ENCODE results near the gene ATXN1.
A peak's percentile ranks its signal among the peaks of the same experiment; 100 is the strongest.

Gene ATXN1

DNA sequence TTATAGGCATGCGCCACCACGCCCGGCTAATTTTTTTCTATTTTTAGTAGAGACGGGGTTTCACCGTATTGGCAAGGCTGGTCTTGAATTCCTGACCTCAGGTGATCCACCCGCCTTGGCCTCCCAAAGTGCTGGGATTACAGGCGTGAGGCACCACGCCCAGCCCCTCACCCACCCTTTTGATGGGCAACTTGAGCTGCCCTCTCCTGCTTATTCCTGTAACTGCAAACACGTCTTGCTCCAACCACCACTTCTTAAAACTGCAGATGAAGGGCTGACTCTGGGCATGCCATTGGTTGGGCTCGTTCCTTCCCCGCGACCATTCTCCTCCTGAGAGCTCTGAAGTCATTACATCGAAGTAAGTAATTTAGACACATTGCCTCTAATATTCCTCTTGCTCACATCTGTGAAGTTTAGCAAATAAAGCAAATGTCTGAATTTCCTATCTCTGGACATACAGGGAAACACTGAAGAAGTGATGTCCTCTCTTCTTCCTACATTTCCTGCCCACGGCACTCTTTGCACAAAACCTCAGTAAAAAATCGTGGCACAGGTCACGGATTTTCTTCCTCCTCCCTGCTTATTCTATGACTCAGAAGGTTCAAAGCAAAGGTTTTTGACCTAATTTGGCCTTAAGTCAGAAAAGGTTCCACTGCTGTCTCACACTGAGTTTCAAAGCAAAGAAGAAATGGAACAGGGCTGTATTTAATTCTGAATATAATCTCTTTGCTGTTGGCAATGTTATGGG, 405.4 kb downstream of the ATXN1 start:
- H2BK15ac ChIP-seq (replicated peaks; ENCODE audit: low read depth): no peak overlapping the region
- no peak overlapping the region for H2AK5ac ChIP-seq (ENCODE audit: low read length)
- H3K27ac ChIP-seq (ENCODE audit: low read depth, low read length): no peak overlapping the region
- no peak overlapping the region for H3K18ac ChIP-seq (ENCODE audit: low read length)
- H4K5ac ChIP-seq (ENCODE audit: low read length): no peak overlapping the region
- no peak overlapping the region for H3K4me2 ChIP-seq (ENCODE audit: low read length)
- peak; percentile 47 for DNase-seq
- H3K4me3 ChIP-seq (ENCODE audit: low read length): no peak overlapping the region
- no peak overlapping the region for H3K56ac ChIP-seq (ENCODE audit: low read length)
- H3K4ac ChIP-seq (ENCODE audit: low read depth, low read length): no peak overlapping the region
- no CpG with 5 or more reads among the region's 16 CpGs for WGBS (ENCODE audit: extremely low coverage, insufficient coverage, low lambda C conversion rate)
- H3K23ac ChIP-seq (ENCODE audit: low read length): no peak overlapping the region
- H3K9ac ChIP-seq (ENCODE audit: low read length): no peak overlapping the region
- H2BK120ac ChIP-seq (ENCODE audit: low read depth, low read length): no peak overlapping the region
- H3K36me3 ChIP-seq (ENCODE audit: control insufficient read depth, insufficient read depth, low read length): no peaks in the 10 kb centered on the region
- no peaks in the 10 kb centered on the region for H3K4me1 ChIP-seq (ENCODE audit: control insufficient read depth, low read depth, low read length)
- no peaks in the 10 kb centered on the region for H3K79me1 ChIP-seq (ENCODE audit: low read length)
- no peak overlapping the region for H4K8ac ChIP-seq (ENCODE audit: low read depth, low read length)
- no peak overlapping the region for H2BK5ac ChIP-seq (ENCODE audit: low read length)
- no peaks in the 10 kb centered on the region for H3K79me2 ChIP-seq (ENCODE audit: control insufficient read depth, insufficient read depth, low read length)
- H3K27me3 ChIP-seq (ENCODE audit: insufficient read depth, low read length, poor library complexity): no peaks in the 10 kb centered on the region

DNA sequence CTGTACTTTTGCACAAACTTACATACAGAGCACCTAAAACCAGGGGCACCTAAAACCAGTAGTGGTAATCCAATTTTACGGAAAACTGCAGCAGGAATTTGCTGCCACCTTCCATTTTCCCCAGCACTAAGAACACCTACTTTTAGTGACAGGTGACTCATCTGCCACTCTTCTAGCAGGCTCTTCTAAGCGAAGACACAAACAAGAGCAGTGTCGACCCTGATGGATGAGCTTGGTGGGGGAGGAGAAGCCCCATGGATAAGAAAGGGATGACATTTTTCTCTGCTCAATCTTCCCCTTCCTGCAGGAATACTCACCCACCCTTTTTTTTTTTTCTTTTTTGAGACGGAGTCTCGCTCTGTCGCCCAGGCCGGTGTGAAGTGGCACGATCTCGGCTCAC, 406.0 kb downstream of the ATXN1 start:
- Histone ChIP-seq H2BK5ac (ENCODE audit: low read length) (no peak overlapping the region), H2AK5ac (ENCODE audit: low read length) (no peak overlapping the region), H3K79me1 (ENCODE audit: low read length) (no peaks in the 10 kb centered on the region), H4K8ac (ENCODE audit: low read depth, low read length) (no peak overlapping the region), H3K79me2 (ENCODE audit: control insufficient read depth, insufficient read depth, low read length) (no peaks in the 10 kb centered on the region), H3K27me3 (ENCODE audit: insufficient read depth, low read length, poor library complexity) (no peaks in the 10 kb centered on the region), H3K4me3 (ENCODE audit: low read length) (no peak overlapping the region), H3K27ac (ENCODE audit: low read depth, low read length) (no peak overlapping the region), H3K4me2 (ENCODE audit: low read length) (no peak overlapping the region), H3K18ac (ENCODE audit: low read length) (no peak overlapping the region), H4K5ac (ENCODE audit: low read length) (no peak overlapping the region), H3K23ac (ENCODE audit: low read length) (no peak overlapping the region), H3K4me1 (ENCODE audit: control insufficient read depth, low read depth, low read length) (no peaks in the 10 kb centered on the region), H3K9ac (ENCODE audit: low read length) (no peak overlapping the region), H2BK15ac (replicated peaks; ENCODE audit: low read depth) (no peak overlapping the region), H2BK120ac (ENCODE audit: low read depth, low read length) (no peak overlapping the region), H3K4ac (ENCODE audit: low read depth, low read length) (no peak overlapping the region), H3K36me3 (ENCODE audit: control insufficient read depth, insufficient read depth, low read length) (no peaks in the 10 kb centered on the region), H3K56ac (ENCODE audit: low read length) (no peak overlapping the region)
- no CpG with 5 or more reads among the region's 9 CpGs for WGBS (ENCODE audit: extremely low coverage, insufficient coverage, low lambda C conversion rate)
- DNase-seq: peak; percentile 18

DNA sequence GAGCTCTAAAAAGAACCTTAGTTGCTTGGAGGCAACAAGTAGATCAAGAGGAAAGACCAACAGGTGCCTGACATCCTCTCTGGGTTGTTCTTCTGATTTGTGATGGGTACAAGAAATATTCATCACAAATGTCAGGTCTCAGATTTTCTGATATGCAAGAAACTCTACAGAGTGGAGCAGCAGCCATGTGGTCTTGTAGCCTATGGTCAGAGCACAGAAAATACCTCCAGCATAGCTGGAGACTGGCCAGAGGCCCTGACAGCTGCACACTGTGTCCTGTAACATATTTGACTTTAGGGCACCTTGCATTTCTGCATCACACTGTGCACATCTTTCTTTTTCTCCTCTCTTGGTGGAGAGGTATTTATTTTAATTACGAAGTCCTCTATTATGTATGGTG, 406.6 kb downstream of the ATXN1 start:
- Histone ChIP-seq H3K4me1 (ENCODE audit: control insufficient read depth, low read depth, low read length) (no peaks in the 10 kb centered on the region), H2BK5ac (ENCODE audit: low read length) (no peak overlapping the region), H3K79me1 (ENCODE audit: low read length) (no peaks in the 10 kb centered on the region), H3K79me2 (ENCODE audit: control insufficient read depth, insufficient read depth, low read length) (no peaks in the 10 kb centered on the region), H3K18ac (ENCODE audit: low read length) (no peak overlapping the region), H3K27me3 (ENCODE audit: insufficient read depth, low read length, poor library complexity) (no peaks in the 10 kb centered on the region), H3K9ac (ENCODE audit: low read length) (no peak overlapping the region), H4K8ac (ENCODE audit: low read depth, low read length) (no peak overlapping the region), H2BK120ac (ENCODE audit: low read depth, low read length) (no peak overlapping the region), H4K5ac (ENCODE audit: low read length) (no peak overlapping the region), H3K4me3 (ENCODE audit: low read length) (no peak overlapping the region), H3K4me2 (ENCODE audit: low read length) (no peak overlapping the region), H3K4ac (ENCODE audit: low read depth, low read length) (no peak overlapping the region), H3K36me3 (ENCODE audit: control insufficient read depth, insufficient read depth, low read length) (no peaks in the 10 kb centered on the region), H2BK15ac (replicated peaks; ENCODE audit: low read depth) (no peak overlapping the region), H3K23ac (ENCODE audit: low read length) (no peak overlapping the region), H2AK5ac (ENCODE audit: low read length) (no peak overlapping the region), H3K56ac (ENCODE audit: low read length) (no peak overlapping the region), H3K27ac (ENCODE audit: low read depth, low read length) (no peak overlapping the region)
- WGBS (ENCODE audit: extremely low coverage, insufficient coverage, low lambda C conversion rate): no CpG with 5 or more reads among the region's 1 CpG
- no peak for DNase-seq

DNA sequence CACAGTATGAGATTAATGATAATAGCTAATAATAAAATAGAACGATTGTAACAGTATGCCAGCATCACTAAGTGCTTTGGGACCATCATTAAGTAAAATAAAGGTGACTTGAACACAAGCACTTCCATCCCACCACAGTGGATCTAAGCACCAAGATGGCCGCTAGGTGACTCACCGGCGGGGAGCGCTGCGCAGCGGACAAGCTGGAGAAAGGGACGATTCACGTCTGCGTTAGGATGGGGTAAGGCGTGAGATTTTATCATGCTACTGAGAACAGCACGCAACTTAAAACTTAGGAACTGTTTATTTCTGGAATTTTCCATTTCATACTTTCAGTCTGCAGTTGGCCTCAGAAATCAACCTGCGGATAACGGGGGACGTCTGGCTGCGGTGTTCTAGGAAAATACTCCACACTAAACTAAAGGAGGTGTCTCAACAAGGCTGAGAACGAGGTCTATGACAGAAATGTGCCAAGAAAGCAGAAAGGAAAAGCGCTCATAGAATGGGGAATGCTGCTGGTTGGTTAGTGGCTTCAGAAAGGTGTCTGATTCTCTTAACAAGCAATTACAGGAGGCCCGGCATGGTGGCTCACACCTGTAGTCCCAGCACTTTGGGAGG, 408.3 kb downstream of the ATXN1 start:
- Histone ChIP-seq H4K5ac (ENCODE audit: low read length) (no peak overlapping the region), H3K9ac (ENCODE audit: low read length) (no peak overlapping the region), H3K27ac (ENCODE audit: low read depth, low read length) (no peak overlapping the region), H3K18ac (ENCODE audit: low read length) (no peak overlapping the region), H3K79me1 (ENCODE audit: low read length) (no peaks in the 10 kb centered on the region), H3K27me3 (ENCODE audit: insufficient read depth, low read length, poor library complexity) (no peaks in the 10 kb centered on the region), H3K4ac (ENCODE audit: low read depth, low read length) (no peak overlapping the region), H3K36me3 (ENCODE audit: control insufficient read depth, insufficient read depth, low read length) (no peaks in the 10 kb centered on the region), H2AK5ac (ENCODE audit: low read length) (no peak overlapping the region), H3K4me2 (ENCODE audit: low read length) (no peak overlapping the region), H4K8ac (ENCODE audit: low read depth, low read length) (no peak overlapping the region), H3K4me1 (ENCODE audit: control insufficient read depth, low read depth, low read length) (no peaks in the 10 kb centered on the region), H3K23ac (ENCODE audit: low read length) (no peak overlapping the region), H3K79me2 (ENCODE audit: control insufficient read depth, insufficient read depth, low read length) (no peaks in the 10 kb centered on the region), H3K56ac (ENCODE audit: low read length) (no peak overlapping the region), H2BK5ac (ENCODE audit: low read length) (no peak overlapping the region), H2BK120ac (ENCODE audit: low read depth, low read length) (no peak overlapping the region), H2BK15ac (replicated peaks; ENCODE audit: low read depth) (no peak overlapping the region), H3K4me3 (ENCODE audit: low read length) (no peak overlapping the region)
- DNase-seq: no peak
- no CpG with 5 or more reads among the region's 19 CpGs for WGBS (ENCODE audit: extremely low coverage, insufficient coverage, low lambda C conversion rate)

DNA sequence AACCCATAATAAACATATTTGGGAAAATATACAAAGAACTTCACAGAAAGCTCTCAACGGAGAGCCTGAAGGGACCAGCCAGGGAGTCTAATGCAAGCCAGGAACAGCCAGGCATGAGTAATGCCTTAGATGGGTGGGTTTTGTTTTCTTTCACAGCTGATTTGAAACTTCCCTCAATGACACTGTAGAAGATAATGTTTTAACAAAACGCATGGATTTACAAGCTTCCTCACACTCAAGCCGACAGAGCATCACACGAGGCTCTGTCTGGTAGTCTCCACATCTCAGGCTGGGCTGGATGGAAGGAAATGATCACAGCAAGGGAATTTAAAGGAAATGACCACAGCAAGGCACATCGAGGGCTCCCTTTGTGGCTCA, 409.0 kb downstream of the ATXN1 start:
- H3K36me3 ChIP-seq (ENCODE audit: control insufficient read depth, insufficient read depth, low read length): no peaks in the 10 kb centered on the region
- no peak for DNase-seq

DNA sequence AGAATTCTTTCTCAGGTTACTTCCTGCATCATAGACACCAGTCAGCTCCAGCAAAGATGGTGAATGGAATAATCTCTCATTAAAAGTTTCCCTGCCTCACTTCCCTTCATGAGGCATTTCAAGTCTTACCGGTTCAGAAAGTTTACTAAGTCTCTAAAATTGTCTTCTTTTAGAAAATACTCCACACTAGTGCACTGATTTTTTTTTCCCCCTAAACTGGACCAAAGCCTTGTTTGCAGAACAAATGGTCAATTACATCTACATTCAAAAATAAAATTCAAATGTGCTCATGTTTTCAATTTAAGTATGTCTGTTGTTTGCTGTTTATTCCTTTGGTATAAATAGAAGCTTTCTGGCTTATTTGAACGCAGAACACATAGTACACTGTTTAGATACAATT, 411.7 kb downstream of the ATXN1 start:
- H3K27ac ChIP-seq (ENCODE audit: low read depth, low read length): no peak overlapping the region
- no peak overlapping the region for H2BK5ac ChIP-seq (ENCODE audit: low read length)
- no peak overlapping the region for H3K18ac ChIP-seq (ENCODE audit: low read length)
- H3K23ac ChIP-seq (ENCODE audit: low read length): no peak overlapping the region
- H4K8ac ChIP-seq (ENCODE audit: low read depth, low read length): no peak overlapping the region
- no peaks in the 10 kb centered on the region for H3K4me1 ChIP-seq (ENCODE audit: control insufficient read depth, low read depth, low read length)
- no peak for DNase-seq
- H2BK120ac ChIP-seq (ENCODE audit: low read depth, low read length): no peak overlapping the region
- no peak overlapping the region for H3K4me2 ChIP-seq (ENCODE audit: low read length)
- no peak overlapping the region for H3K56ac ChIP-seq (ENCODE audit: low read length)
- H3K79me1 ChIP-seq (ENCODE audit: low read length): no peaks in the 10 kb centered on the region
- no peak overlapping the region for H3K4ac ChIP-seq (ENCODE audit: low read depth, low read length)
- no peaks in the 10 kb centered on the region for H3K36me3 ChIP-seq (ENCODE audit: control insufficient read depth, insufficient read depth, low read length)
- H3K79me2 ChIP-seq (ENCODE audit: control insufficient read depth, insufficient read depth, low read length): no peaks in the 10 kb centered on the region
- no peaks in the 10 kb centered on the region for H3K27me3 ChIP-seq (ENCODE audit: insufficient read depth, low read length, poor library complexity)
- no peak overlapping the region for H2BK15ac ChIP-seq (replicated peaks; ENCODE audit: low read depth)
- H4K5ac ChIP-seq (ENCODE audit: low read length): no peak overlapping the region
- H3K9ac ChIP-seq (ENCODE audit: low read length): no peak overlapping the region
- H3K4me3 ChIP-seq (ENCODE audit: low read length): no peak overlapping the region
- H2AK5ac ChIP-seq (ENCODE audit: low read length): no peak overlapping the region
- WGBS (ENCODE audit: extremely low coverage, insufficient coverage, low lambda C conversion rate): no CpG with 5 or more reads among the region's 2 CpGs

More for the DNA sequence above, 409.0 kb downstream of the ATXN1 start:
- H2BK15ac ChIP-seq (replicated peaks; ENCODE audit: low read depth): no peak overlapping the region
- H3K18ac ChIP-seq (ENCODE audit: low read length): no peak overlapping the region
- H3K23ac ChIP-seq (ENCODE audit: low read length): no peak overlapping the region
- H2BK5ac ChIP-seq (ENCODE audit: low read length): no peak overlapping the region
- no peak overlapping the region for H3K27ac ChIP-seq (ENCODE audit: low read depth, low read length)
- no peak overlapping the region for H3K56ac ChIP-seq (ENCODE audit: low read length)
- no peak overlapping the region for H3K4me3 ChIP-seq (ENCODE audit: low read length)
- H3K4me2 ChIP-seq (ENCODE audit: low read length): no peak overlapping the region
- no peak overlapping the region for H3K9ac ChIP-seq (ENCODE audit: low read length)
- no peaks in the 10 kb centered on the region for H3K4me1 ChIP-seq (ENCODE audit: control insufficient read depth, low read depth, low read length)
- H2AK5ac ChIP-seq (ENCODE audit: low read length): no peak overlapping the region
- no peaks in the 10 kb centered on the region for H3K79me1 ChIP-seq (ENCODE audit: low read length)
- H4K5ac ChIP-seq (ENCODE audit: low read length): no peak overlapping the region
- no peak overlapping the region for H4K8ac ChIP-seq (ENCODE audit: low read depth, low read length)
- no CpG with 5 or more reads among the region's 5 CpGs for WGBS (ENCODE audit: extremely low coverage, insufficient coverage, low lambda C conversion rate)
- H3K4ac ChIP-seq (ENCODE audit: low read depth, low read length): no peak overlapping the region
- no peak overlapping the region for H2BK120ac ChIP-seq (ENCODE audit: low read depth, low read length)
- H3K27me3 ChIP-seq (ENCODE audit: insufficient read depth, low read length, poor library complexity): no peaks in the 10 kb centered on the region
- H3K79me2 ChIP-seq (ENCODE audit: control insufficient read depth, insufficient read depth, low read length): no peaks in the 10 kb centered on the region
